AG04449 (cell line): ENCODE measurements around the gene SMAD2.

ENCODE experiments used
- CTCF ChIA-PET: fragments of 350-600 bp; formaldehyde crosslinking; extraction: SDS; loops from one replicate; lab custom pipeline; 2021; ENCODE audit warnings: antibody characterized with exemption; lab: Yijun Ruan, JAX
- POLR2A ChIA-PET: fragments of 400-600, 350-600 bp; formaldehyde crosslinking; extraction: SDS; loops from one replicate; lab custom pipeline; 2020; ENCODE audit warnings: antibody characterized with exemption, inconsistent platforms; lab: Yijun Ruan, JAX
- DNase-seq: peaks from one replicate; pipeline ENCODE4 v3.0.0-alpha.2; 2010; ENCODE audit warnings: low read depth, low spot score
- H3K4me3 ChIP-seq: 2 replicates; pipeline ENCODE4 v1.5.1; 2011; ENCODE audit warnings: low read depth, mild to moderate bottlenecking, control low read depth, low read length
- TF ChIP-seq, protein P1 (sequence below): IDR thresholded peaks from one replicate; pipeline ENCODE4 v1.5.1; 2011; ENCODE audit warnings: mild to moderate bottlenecking, moderate library complexity, low read length, control low read depth, inconsistent platforms; ENCODE audit not compliant: insufficient read depth; ENCODE audit errors: missing control alignments

Gene SMAD2

DNA sequence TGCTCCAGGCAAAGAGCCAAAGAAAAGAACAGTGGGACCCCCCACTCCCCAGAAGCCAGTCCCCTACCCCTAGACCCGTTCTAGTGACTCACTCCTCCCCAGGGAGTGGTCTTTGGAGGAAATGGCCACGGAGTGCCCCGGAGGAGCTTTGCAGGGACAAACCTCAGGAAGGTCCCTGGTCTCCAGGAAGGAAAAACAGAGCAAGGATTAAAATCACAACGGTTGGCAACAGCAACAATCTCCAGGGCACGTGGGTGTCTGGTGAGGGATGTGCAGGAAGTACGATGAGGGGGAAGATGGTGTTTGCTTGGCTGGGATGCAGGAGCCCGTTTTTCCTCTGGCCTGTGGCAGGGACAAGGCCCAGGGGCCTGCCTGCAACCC lies 135.0 kb downstream of the SMAD2 start:
- ChIA-PET POLR2A (no interaction called here), CTCF (no interaction called here)
- TF ChIP-seq, protein P1, sequence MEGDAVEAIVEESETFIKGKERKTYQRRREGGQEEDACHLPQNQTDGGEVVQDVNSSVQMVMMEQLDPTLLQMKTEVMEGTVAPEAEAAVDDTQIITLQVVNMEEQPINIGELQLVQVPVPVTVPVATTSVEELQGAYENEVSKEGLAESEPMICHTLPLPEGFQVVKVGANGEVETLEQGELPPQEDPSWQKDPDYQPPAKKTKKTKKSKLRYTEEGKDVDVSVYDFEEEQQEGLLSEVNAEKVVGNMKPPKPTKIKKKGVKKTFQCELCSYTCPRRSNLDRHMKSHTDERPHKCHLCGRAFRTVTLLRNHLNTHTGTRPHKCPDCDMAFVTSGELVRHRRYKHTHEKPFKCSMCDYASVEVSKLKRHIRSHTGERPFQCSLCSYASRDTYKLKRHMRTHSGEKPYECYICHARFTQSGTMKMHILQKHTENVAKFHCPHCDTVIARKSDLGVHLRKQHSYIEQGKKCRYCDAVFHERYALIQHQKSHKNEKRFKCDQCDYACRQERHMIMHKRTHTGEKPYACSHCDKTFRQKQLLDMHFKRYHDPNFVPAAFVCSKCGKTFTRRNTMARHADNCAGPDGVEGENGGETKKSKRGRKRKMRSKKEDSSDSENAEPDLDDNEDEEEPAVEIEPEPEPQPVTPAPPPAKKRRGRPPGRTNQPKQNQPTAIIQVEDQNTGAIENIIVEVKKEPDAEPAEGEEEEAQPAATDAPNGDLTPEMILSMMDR, result no peak
- DNase-seq, result no peak
- no peak overlapping the region for H3K4me3 ChIP-seq

DNA sequence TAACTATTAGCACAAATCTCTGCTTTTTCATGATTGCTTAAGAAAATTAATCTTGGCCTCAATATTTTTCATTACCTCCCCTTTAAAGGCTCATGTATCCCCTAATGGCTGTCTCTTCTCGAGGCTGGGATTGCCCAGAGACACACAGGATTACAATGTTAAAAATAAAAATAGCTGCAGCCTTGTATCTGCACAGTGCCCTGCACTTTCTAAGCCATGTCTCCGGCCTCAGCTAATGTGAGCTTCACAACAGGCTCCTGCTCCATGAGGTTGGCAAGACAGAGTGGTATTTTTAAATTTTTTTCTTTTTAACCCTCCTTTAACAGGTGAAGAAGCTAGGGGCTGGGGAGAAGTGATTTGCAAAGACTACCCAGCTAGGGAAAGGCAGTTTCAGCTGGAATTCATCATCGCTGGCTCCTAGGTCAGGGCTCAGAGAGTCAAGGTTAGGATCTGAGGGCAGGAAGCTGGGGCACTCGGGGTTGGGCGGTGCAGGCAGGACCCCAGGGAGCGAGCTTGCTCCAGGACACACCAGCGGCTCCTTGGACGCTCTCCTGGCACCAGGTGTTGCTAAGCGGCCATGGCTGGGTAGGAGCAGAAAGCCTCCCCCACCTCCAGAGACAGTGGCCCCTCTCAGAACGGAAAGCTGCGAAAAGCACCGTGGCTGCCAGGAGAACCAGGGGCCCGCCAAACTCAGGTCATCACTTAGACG lies 135.6 kb downstream of the SMAD2 start:
- no peak overlapping the region for H3K4me3 ChIP-seq
- TF ChIP-seq, protein P1, result no peak
- POLR2A ChIA-PET, result no interaction called here
- DNase-seq, result no peak
- CTCF ChIA-PET, result no interaction called here

DNA sequence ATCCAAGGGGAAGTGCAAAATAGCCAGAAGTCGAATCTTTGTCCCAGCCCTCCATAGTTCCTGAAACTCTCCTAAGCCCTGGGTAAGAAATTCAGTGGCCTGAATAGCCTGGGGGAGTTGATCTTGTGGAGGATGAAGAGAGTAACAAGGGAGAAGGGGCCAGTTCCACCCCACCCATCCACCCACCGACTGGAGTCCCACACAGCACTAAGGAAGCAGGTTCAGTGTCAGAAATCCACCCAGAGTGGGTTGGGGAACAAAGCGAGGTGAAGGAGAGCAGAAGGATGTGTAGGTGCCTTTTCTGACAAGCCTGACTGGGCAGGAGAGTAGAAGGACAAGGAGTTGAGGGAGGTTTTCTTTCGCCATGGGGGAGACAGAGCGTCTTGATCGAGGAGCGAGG lies 136.8 kb downstream of the SMAD2 start:
- TF ChIP-seq, protein P1, result no peak
- no peak for DNase-seq
- CTCF ChIA-PET, result no interaction called here
- H3K4me3 ChIP-seq, result no peak overlapping the region
- POLR2A ChIA-PET, result no interaction called here

DNA sequence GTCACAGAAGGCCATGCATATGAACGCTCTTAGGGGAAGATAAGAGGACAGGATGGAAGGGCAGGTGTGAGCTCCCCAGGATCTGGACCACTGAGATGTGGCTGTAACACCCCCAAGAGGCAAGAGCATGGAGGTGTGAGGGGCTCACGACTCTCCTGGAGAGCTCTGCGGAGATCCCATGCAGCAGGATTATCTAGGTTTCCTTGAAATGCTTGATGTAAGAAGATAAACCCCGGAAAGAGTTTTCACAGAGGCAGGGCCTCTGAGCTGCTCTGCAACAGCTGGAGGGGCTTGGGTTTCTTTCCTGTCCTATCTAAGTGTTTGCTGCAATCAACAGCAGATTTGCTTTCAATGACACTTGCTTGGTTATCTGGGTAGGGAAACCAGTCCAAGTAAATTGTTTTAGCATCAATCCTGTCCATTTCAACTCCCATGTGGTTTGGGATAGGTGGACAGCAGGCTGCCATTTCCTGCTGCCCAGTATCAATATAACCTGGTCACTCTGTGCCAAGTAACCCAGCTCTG lies 138.9 kb downstream of the SMAD2 start:
- POLR2A ChIA-PET, result no interaction called here
- no peak overlapping the region for H3K4me3 ChIP-seq
- TF ChIP-seq, protein P1, result no peak
- DNase-seq, result no peak
- CTCF ChIA-PET, result no interaction called here

DNA sequence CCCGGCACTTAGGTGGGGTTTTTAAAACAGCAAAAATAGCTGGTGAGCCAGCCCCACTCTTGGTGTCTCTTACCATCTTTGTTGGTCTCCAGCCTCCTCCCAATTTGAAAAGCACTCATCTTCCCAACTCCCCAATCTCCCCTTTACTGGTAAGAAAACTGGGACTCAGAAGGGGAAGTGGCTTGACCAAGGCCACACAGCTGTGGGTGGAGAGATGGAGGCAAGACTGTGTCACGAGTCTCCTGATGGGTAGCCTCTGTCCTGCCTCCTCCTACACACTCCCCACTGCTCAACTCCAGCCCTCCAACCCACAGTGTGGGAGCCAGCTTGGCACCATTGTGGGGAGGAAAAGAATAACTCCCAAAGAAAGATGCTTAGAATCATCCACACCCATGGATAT lies 140.4 kb downstream of the SMAD2 start:
- ChIA-PET CTCF (interaction anchor here (0.7 to 1.4 kb wide), 4 partner anchors 15 to 41 kb away, joined by 3 to 6 read pairs (median 4); no protein-coding TSS in a partner anchor), POLR2A (no interaction called here)
- TF ChIP-seq, protein P1, result no peak
- DNase-seq, result no peak
- no peak overlapping the region for H3K4me3 ChIP-seq

DNA sequence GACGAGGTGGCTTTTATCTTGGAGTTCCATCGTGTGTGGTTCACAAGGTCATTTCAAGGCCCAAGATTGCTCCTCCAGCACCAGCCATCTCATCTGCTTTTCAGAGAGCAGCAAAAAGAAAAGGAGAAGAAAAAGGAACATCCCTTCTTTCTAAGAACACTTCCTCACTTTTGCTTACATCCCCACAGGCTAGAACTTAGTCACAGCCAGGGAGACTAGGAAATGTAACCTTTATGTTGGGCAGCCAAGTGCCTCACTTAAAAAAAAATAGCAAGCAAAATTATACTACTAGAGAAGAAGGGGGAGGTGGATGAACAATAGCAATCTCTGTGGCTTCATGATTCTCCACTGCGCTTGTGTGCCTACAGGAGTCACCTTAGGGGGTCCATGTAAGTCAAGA lies 141.8 kb downstream of the SMAD2 start:
- ChIA-PET POLR2A (no interaction called here), CTCF (no interaction called here)
- DNase-seq, result no peak
- no peak overlapping the region for H3K4me3 ChIP-seq
- TF ChIP-seq, protein P1, result no peak
